HG03342 (cell line): ENCODE measurements around the gene NBAS.

Experiments used
- ATAC-seq: cut with Tn5 transposase; IDR thresholded peaks from one replicate; pipeline ENCODE4 v1.9.1; 2021; ENCODE audit warnings: mild to moderate bottlenecking, moderate library complexity; ENCODE audit not compliant: unreplicated experiment

The NBAS gene

GRCh38 chr2:15377202-15377601 lies 183.9 kb downstream of the NBAS start:
- ATAC-seq = no peak

- ATAC-seq = no peak
Measured at GRCh38 chr2:15372019-15372418, 189.1 kb downstream of the NBAS start.

GRCh38 chr2:15369129-15369528 lies 192.0 kb downstream of the NBAS start:
- no peak for ATAC-seq

- ATAC-seq = no peak
Measured at GRCh38 chr2:15367715-15368114, 193.4 kb downstream of the NBAS start.

GRCh38 chr2:15367205-15367604 lies 193.9 kb downstream of the NBAS start:
- ATAC-seq = no peak

- ATAC-seq = no peak
Measured at GRCh38 chr2:15365411-15365810, 195.7 kb downstream of the NBAS start.

GRCh38 chr2:15364561-15364960 lies 196.6 kb downstream of the NBAS start:
- ATAC-seq = no peak

GRCh38 chr2:15363734-15364133 lies 197.4 kb downstream of the NBAS start:
- ATAC-seq = no peak

GRCh38 chr2:15363142-15363541 lies 198.0 kb downstream of the NBAS start:
- ATAC-seq = no peak

- ATAC-seq = no peak
Measured at GRCh38 chr2:15359716-15360531, 201.2 kb downstream of the NBAS start.

GRCh38 chr2:15357922-15358321 lies 203.2 kb downstream of the NBAS start:
- ATAC-seq = no peak

- ATAC-seq = no peak
Measured at GRCh38 chr2:15357186-15357585, 203.9 kb downstream of the NBAS start.

GRCh38 chr2:15355386-15355785 lies 205.7 kb downstream of the NBAS start:
- ATAC-seq = no peak

GRCh38 chr2:15354596-15355366 lies 206.4 kb downstream of the NBAS start:
- no peak for ATAC-seq

GRCh38 chr2:15352363-15352762 lies 208.8 kb downstream of the NBAS start:
- no peak for ATAC-seq

GRCh38 chr2:15348636-15349035 lies 212.5 kb downstream of the NBAS start:
- no peak for ATAC-seq

GRCh38 chr2:15348045-15348444 lies 213.1 kb downstream of the NBAS start:
- ATAC-seq = no peak

GRCh38 chr2:15346624-15347023 lies 214.5 kb downstream of the NBAS start:
- ATAC-seq = no peak

GRCh38 chr2:15337996-15338666 lies 223.0 kb downstream of the NBAS start:
- no peak for ATAC-seq

- no peak for ATAC-seq
Measured at GRCh38 chr2:15334644-15335326, 226.3 kb downstream of the NBAS start.

- ATAC-seq = no peak
Measured at GRCh38 chr2:15331787-15332186, 229.3 kb downstream of the NBAS start.
